ENCODE data around the gene MACF1.
"Not testable (repeated sequence)": the region's sequence is repeated elsewhere in the genome, so short reads cannot be mapped to it uniquely, and the experiment has no call there.

The MACF1 gene

DNA sequence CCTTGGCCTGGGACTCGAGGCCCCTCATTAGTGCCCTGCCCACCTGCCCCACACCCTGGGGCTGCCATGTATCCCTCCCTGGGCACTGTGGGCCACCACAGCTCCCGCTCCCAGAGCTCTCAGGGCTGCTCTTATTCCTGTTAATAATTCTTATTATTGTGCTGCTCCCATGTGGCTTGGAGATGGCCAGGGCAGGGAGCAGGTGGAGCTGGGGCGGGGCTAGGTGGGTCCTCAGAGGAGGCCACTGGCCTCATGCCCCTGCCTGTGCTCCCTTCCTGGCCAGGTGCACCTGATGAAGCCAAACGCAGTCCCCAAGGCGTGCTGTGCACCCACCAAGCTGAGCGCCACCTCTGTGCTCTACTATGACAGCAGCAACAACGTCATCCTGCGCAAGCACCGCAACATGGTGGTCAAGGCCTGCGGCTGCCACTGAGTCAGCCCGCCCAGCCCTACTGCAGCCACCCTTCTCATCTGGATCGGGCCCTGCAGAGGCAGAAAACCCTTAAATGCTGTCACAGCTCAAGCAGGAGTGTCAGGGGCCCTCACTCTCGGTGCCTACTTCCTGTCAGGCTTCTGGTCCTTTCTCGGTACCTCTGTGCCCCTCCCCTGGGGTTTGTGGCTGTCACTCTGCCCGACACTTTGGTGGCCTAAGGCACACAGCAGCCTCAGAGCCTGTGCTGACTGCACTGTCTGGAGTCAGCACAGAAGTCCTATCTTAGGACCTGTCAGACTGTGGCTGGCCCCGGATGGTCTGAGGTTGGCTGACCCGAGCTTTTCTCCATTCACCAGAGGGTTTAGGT is 321.1 kb downstream of the MACF1 start:
- Histone ChIP-seq H3K4me3 (ENCODE audit: insufficient read depth, low read depth, low read length, poor library complexity, severe bottlenecking) (no peak overlapping the region), H3K9me3 (ENCODE audit: control insufficient read depth, low read length) (no peaks in the 10 kb centered on the region), H3K36me3 (ENCODE audit: control insufficient read depth, insufficient read depth, low read length) (peaks cover 20% of the 10 kb centered on the region), H3K4me1 (ENCODE audit: control insufficient read depth, insufficient read depth, low read length, poor library complexity, severe bottlenecking) (no peaks in the 10 kb centered on the region), H3K27ac (ENCODE audit: insufficient read depth, low read length, poor library complexity, severe bottlenecking) (no peak overlapping the region), H3K27me3 (replicated peaks; ENCODE audit: control insufficient read depth, insufficient read depth, low read length, poor library complexity, severe bottlenecking) (no peaks in the 10 kb centered on the region)
- DNase-seq, result no peak

DNA sequence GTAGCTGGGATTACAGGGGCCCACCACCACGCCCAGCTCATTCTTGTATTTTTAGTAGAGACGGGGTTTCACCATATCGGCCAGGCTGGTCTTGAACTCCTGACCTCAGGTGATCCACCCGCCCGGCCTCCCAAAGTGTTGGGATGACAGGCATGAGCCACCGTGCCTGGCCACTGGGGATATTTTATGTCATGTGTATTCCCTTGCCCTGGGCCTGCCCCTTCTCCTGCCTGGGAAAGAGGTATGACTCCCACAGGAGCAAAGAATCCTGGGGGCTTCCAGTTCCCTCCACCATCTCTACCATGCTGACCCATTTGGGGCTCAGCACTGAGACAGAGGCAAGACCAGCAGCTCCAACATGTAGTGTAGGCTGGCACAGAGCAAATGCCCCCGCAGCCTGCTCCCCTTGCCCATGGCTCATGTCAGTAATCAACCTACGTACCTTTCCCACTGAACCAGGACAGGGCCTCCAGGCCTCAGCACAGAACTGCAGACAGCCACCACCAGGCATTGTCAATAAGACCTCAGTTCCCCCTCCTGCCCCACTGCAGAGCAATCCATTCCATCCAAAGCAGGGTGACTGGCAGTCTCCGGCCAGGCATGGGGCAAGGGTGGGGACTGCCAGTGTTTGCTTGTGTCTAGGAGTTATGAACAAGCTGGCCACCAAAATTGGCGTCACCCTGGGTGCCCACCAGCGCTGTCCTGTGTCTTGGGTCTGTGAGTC is 322.1 kb downstream of the MACF1 start:
- Histone ChIP-seq H3K36me3 (ENCODE audit: control insufficient read depth, insufficient read depth, low read length) (peaks cover 25% of the 10 kb centered on the region), H3K4me1 (ENCODE audit: control insufficient read depth, insufficient read depth, low read length, poor library complexity, severe bottlenecking) (no peaks in the 10 kb centered on the region), H3K27me3 (replicated peaks; ENCODE audit: control insufficient read depth, insufficient read depth, low read length, poor library complexity, severe bottlenecking) (no peaks in the 10 kb centered on the region), H3K4me3 (ENCODE audit: insufficient read depth, low read depth, low read length, poor library complexity, severe bottlenecking) (no peak overlapping the region), H3K27ac (ENCODE audit: insufficient read depth, low read length, poor library complexity, severe bottlenecking) (no peak overlapping the region), H3K9me3 (ENCODE audit: control insufficient read depth, low read length) (no peaks in the 10 kb centered on the region)
- DNase-seq, result no peak

DNA sequence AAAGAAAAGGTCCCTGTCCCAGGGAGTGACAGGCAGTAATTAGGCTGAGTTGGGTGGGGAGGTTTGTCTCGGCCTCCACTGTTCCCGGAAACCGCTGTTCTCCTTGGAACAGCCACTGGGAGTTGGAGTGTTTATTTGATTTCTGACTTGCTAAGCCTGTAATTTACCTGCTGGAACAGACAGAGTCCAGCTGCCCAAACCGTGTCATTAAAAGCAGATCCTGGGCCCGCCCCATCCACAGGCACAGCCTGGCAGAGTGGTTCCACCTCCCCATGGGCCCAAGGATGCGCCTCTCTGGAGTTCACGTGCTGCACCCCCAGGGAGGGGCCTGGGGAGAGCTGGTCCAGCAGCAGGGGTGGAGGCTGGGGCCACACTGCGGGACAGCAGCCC is 322.7 kb downstream of the MACF1 start:
- not testable (repeated sequence) for H3K27ac ChIP-seq (ENCODE audit: insufficient read depth, low read length, poor library complexity, severe bottlenecking)
- H3K36me3 ChIP-seq (ENCODE audit: control insufficient read depth, insufficient read depth, low read length), result peaks cover 26% of the 10 kb centered on the region

DNA sequence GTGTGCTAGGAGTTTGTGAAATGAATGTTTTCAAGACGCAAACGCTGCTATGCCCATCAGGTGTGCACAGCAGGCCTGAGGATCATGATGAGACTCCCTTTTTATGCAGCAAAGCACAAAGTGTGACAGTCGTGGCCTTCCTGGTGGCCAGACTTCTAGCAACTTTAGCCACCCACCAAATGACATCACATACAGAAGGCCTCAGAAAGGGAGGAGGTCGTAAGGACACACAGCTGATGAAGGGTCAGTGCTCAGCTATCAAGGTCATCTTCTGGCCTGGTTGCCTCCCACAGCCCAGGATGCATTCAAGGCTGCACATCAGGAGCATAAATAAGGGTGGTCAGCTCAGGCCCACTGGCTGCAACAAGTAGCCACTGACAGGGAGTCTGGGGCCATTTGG is 323.6 kb downstream of the MACF1 start:
- Histone ChIP-seq H3K27ac (ENCODE audit: insufficient read depth, low read length, poor library complexity, severe bottlenecking) (no peak overlapping the region), H3K27me3 (replicated peaks; ENCODE audit: control insufficient read depth, insufficient read depth, low read length, poor library complexity, severe bottlenecking) (no peaks in the 10 kb centered on the region), H3K4me3 (ENCODE audit: insufficient read depth, low read depth, low read length, poor library complexity, severe bottlenecking) (no peak overlapping the region), H3K4me1 (ENCODE audit: control insufficient read depth, insufficient read depth, low read length, poor library complexity, severe bottlenecking) (no peaks in the 10 kb centered on the region), H3K36me3 (ENCODE audit: control insufficient read depth, insufficient read depth, low read length) (peaks cover 26% of the 10 kb centered on the region), H3K9me3 (ENCODE audit: control insufficient read depth, low read length) (no peaks in the 10 kb centered on the region)
- DNase-seq, result no peak

More for the DNA sequence above, 322.7 kb downstream of the MACF1 start:
- not testable (repeated sequence) for H3K4me3 ChIP-seq (ENCODE audit: insufficient read depth, low read depth, low read length, poor library complexity, severe bottlenecking); DNase-seq; H3K27me3 ChIP-seq (replicated peaks; ENCODE audit: control insufficient read depth, insufficient read depth, low read length, poor library complexity, severe bottlenecking); H3K9me3 ChIP-seq (ENCODE audit: control insufficient read depth, low read length); H3K4me1 ChIP-seq (ENCODE audit: control insufficient read depth, insufficient read depth, low read length, poor library complexity, severe bottlenecking)

DNA sequence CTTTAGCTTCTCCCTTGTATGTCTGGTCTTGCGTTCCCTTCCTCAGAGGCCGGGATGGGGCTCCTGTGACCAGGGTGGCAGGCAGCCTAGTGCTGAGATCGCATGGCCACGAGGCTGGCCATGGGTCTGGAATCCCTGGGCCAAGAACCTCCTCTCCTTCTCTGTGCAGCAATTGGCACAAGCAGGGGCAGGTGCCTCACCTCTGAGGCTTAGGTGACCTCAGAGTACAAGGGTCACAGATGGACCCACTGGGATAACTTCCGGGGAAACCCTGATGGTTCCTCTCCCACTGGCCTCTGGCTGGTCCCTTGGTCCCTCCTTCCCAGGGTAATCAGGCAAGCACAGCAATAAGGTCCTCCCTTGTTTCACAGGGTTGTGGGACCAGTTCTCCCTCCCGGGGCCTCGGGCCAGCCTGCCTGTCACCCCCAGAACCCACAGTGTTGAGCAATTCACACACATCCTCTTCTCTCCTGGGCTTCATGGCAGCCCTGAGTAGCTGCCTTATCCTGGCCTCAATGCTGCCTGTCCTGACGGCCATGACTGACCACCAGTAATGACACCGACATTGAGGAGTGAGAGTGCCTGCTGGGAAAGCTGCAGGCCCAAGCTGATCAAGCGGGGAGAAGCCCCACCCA is 325.5 kb downstream of the MACF1 start:
- Histone ChIP-seq H3K27me3 (replicated peaks; ENCODE audit: control insufficient read depth, insufficient read depth, low read length, poor library complexity, severe bottlenecking) (no peaks in the 10 kb centered on the region), H3K9me3 (ENCODE audit: control insufficient read depth, low read length) (no peaks in the 10 kb centered on the region), H3K4me1 (ENCODE audit: control insufficient read depth, insufficient read depth, low read length, poor library complexity, severe bottlenecking) (no peaks in the 10 kb centered on the region), H3K36me3 (ENCODE audit: control insufficient read depth, insufficient read depth, low read length) (peaks cover 26% of the 10 kb centered on the region), H3K4me3 (ENCODE audit: insufficient read depth, low read depth, low read length, poor library complexity, severe bottlenecking) (no peak overlapping the region), H3K27ac (ENCODE audit: insufficient read depth, low read length, poor library complexity, severe bottlenecking) (no peak overlapping the region)
- DNase-seq, result no peak

DNA sequence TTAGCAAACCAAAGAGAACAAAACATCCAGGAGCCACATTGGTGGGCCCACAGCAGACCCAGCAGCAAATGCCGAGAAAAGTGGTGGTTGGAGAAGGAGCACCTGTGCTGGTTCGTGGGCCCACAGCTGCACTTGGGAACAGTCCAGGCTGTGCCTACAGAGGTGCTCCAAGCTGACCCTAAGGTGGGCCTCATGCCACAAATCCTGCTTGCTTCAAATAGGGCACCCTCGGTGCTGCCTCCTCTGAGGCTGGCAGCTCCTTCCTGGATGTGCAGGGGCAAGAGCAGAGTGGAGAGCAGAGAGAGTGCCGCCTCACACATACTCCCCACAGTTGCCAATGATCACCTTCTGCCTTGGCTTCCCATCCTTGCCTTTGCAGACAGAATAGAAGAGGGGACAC is 327.0 kb downstream of the MACF1 start:
- H3K4me1 ChIP-seq (ENCODE audit: control insufficient read depth, insufficient read depth, low read length, poor library complexity, severe bottlenecking), result no peaks in the 10 kb centered on the region
- H3K9me3 ChIP-seq (ENCODE audit: control insufficient read depth, low read length), result no peaks in the 10 kb centered on the region
- peaks cover 26% of the 10 kb centered on the region for H3K36me3 ChIP-seq (ENCODE audit: control insufficient read depth, insufficient read depth, low read length)
- no peaks in the 10 kb centered on the region for H3K27me3 ChIP-seq (replicated peaks; ENCODE audit: control insufficient read depth, insufficient read depth, low read length, poor library complexity, severe bottlenecking)
- H3K4me3 ChIP-seq (ENCODE audit: insufficient read depth, low read depth, low read length, poor library complexity, severe bottlenecking), result no peak overlapping the region
- no peak overlapping the region for H3K27ac ChIP-seq (ENCODE audit: insufficient read depth, low read length, poor library complexity, severe bottlenecking)
- no peak for DNase-seq

DNA sequence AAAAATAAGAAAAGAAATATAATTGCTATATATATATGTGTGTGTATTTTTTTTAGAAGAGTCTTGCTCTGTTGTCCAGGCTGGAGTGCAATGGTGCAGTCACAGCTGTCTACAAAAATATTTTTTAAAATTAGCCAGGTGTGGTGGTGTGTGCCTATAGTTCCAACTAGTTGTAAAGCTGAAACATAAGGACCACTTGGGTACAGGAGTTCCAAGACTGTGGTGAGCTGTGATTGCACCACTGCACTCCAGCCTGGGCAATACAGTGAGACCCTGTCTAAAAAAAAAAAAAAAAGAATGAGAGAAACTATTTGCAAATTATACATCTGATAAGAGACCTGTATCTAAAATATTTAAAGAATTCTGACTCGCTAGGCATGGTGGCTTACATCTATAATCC is 328.9 kb downstream of the MACF1 start:
- no peak for DNase-seq
- Histone ChIP-seq H3K4me3 (ENCODE audit: insufficient read depth, low read depth, low read length, poor library complexity, severe bottlenecking) (no peak overlapping the region), H3K27ac (ENCODE audit: insufficient read depth, low read length, poor library complexity, severe bottlenecking) (no peak overlapping the region), H3K27me3 (replicated peaks; ENCODE audit: control insufficient read depth, insufficient read depth, low read length, poor library complexity, severe bottlenecking) (no peaks in the 10 kb centered on the region), H3K9me3 (ENCODE audit: control insufficient read depth, low read length) (no peaks in the 10 kb centered on the region), H3K4me1 (ENCODE audit: control insufficient read depth, insufficient read depth, low read length, poor library complexity, severe bottlenecking) (no peaks in the 10 kb centered on the region), H3K36me3 (ENCODE audit: control insufficient read depth, insufficient read depth, low read length) (peaks cover 19% of the 10 kb centered on the region)
